ENCODE results near the gene SLC7A9.

SLC7A9 gene

GRCh38 chr19:32866061-32866460, 3.5 kb downstream of the SLC7A9 start:
- no peaks in the 10 kb centered on the region for H3K9me3 ChIP-seq (ENCODE audit: control insufficient read depth in 5 of 5, low read length in 5 of 5)
- no peaks in the 10 kb centered on the region for H3K36me3 ChIP-seq (ENCODE audit: control insufficient read depth in 5 of 5, insufficient read depth in 5 of 5, low read length in 5 of 5)
- no peak overlapping the region for H3K4me3 ChIP-seq (ENCODE audit: low read depth in 1 of 5, low read length in 5 of 5)
- H3K27me3 ChIP-seq (ENCODE audit: control insufficient read depth in 5 of 5, insufficient read depth in 4 of 5, low read length in 5 of 5), result peaks cover 0 to 16% (median 0%) of the 10 kb centered on the region in 5 donors
- no peak overlapping the region for H3K9ac ChIP-seq (ENCODE audit: low read length in 5 of 5)
- H3K4me1 ChIP-seq (ENCODE audit: control insufficient read depth in 5 of 5, insufficient read depth in 5 of 5, low read length in 5 of 5), result no peaks in the 10 kb centered on the region
- no peak overlapping the region for H3K27ac ChIP-seq (ENCODE audit: low read depth, low read length)

- no peaks in the 10 kb centered on the region for H3K36me3 ChIP-seq (ENCODE audit: control insufficient read depth in 5 of 5, insufficient read depth in 5 of 5, low read length in 5 of 5)
Measured at GRCh38 chr19:32865326-32865725, 4.2 kb downstream of the SLC7A9 start.

GRCh38 chr19:32864318-32865007, 5.1 kb downstream of the SLC7A9 start:
- H3K36me3 ChIP-seq (ENCODE audit: control insufficient read depth in 5 of 5, insufficient read depth in 5 of 5, low read length in 5 of 5), result no peaks in the 10 kb centered on the region
- H3K4me1 ChIP-seq (ENCODE audit: control insufficient read depth in 5 of 5, insufficient read depth in 5 of 5, low read length in 5 of 5), result no peaks in the 10 kb centered on the region
- no peak overlapping the region for H3K27ac ChIP-seq (ENCODE audit: low read depth, low read length)
- no peaks in the 10 kb centered on the region for H3K9me3 ChIP-seq (ENCODE audit: control insufficient read depth in 5 of 5, low read length in 5 of 5)
- H3K9ac ChIP-seq (ENCODE audit: low read length in 5 of 5), result no peak overlapping the region
- H3K4me3 ChIP-seq (ENCODE audit: low read depth in 1 of 5, low read length in 5 of 5), result no peak overlapping the region
- H3K27me3 ChIP-seq (ENCODE audit: control insufficient read depth in 5 of 5, insufficient read depth in 4 of 5, low read length in 5 of 5), result peaks cover 0 to 11% (median 0%) of the 10 kb centered on the region in 5 donors

More at GRCh38 chr19:32865326-32865725, 4.2 kb downstream of the SLC7A9 start:
- Histone ChIP-seq H3K27ac (ENCODE audit: low read depth, low read length) (no peak overlapping the region), H3K9ac (ENCODE audit: low read length in 5 of 5) (no peak overlapping the region), H3K4me3 (ENCODE audit: low read depth in 1 of 5, low read length in 5 of 5) (no peak overlapping the region), H3K4me1 (ENCODE audit: control insufficient read depth in 5 of 5, insufficient read depth in 5 of 5, low read length in 5 of 5) (no peaks in the 10 kb centered on the region), H3K9me3 (ENCODE audit: control insufficient read depth in 5 of 5, low read length in 5 of 5) (no peaks in the 10 kb centered on the region), H3K27me3 (ENCODE audit: control insufficient read depth in 5 of 5, insufficient read depth in 4 of 5, low read length in 5 of 5) (peaks cover 0 to 13% (median 0%) of the 10 kb centered on the region in 5 donors)

DNA sequence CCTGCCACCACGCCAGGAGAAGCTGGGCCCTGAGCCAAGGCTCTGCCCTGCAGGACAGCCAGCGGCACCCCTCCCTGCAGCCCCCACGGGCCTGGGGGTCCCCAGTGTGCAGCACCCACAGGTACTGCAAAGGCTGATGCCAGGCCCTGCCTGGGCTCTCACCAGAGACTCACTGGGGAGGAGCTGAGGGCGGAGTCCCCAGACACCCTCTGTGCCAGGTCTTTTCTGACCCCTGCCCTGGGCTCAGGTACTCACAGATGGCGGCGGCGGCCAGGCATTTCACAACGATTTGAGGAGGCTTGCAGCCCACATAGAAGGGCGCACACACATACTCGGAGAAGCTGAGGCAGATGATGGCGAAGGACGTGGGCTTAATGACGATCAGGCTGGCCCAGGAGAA, 5.7 kb downstream of the SLC7A9 start:
- Histone ChIP-seq H3K4me3 (ENCODE audit: low read depth in 1 of 5, low read length in 5 of 5) (no peak overlapping the region), H3K4me1 (ENCODE audit: control insufficient read depth in 5 of 5, insufficient read depth in 5 of 5, low read length in 5 of 5) (no peaks in the 10 kb centered on the region), H3K27me3 (ENCODE audit: control insufficient read depth in 5 of 5, insufficient read depth in 4 of 5, low read length in 5 of 5) (peaks cover 0 to 11% (median 0%) of the 10 kb centered on the region in 5 donors), H3K9me3 (ENCODE audit: control insufficient read depth in 5 of 5, low read length in 5 of 5) (no peaks in the 10 kb centered on the region), H3K27ac (ENCODE audit: low read depth, low read length) (no peak overlapping the region), H3K36me3 (ENCODE audit: control insufficient read depth in 5 of 5, insufficient read depth in 5 of 5, low read length in 5 of 5) (no peaks in the 10 kb centered on the region), H3K9ac (ENCODE audit: low read length in 5 of 5) (no peak overlapping the region)

GRCh38 chr19:32863301-32863700, 6.3 kb downstream of the SLC7A9 start:
- no peaks in the 10 kb centered on the region for H3K36me3 ChIP-seq (ENCODE audit: control insufficient read depth in 5 of 5, insufficient read depth in 5 of 5, low read length in 5 of 5)
- H3K9me3 ChIP-seq (ENCODE audit: control insufficient read depth in 5 of 5, low read length in 5 of 5), result no peaks in the 10 kb centered on the region
- peaks cover 0 to 8% (median 0%) of the 10 kb centered on the region in 5 donors for H3K27me3 ChIP-seq (ENCODE audit: control insufficient read depth in 5 of 5, insufficient read depth in 4 of 5, low read length in 5 of 5)
- H3K4me3 ChIP-seq (ENCODE audit: low read depth in 1 of 5, low read length in 5 of 5), result no peak overlapping the region
- H3K27ac ChIP-seq (ENCODE audit: low read depth, low read length), result no peak overlapping the region
- no peaks in the 10 kb centered on the region for H3K4me1 ChIP-seq (ENCODE audit: control insufficient read depth in 5 of 5, insufficient read depth in 5 of 5, low read length in 5 of 5)
- H3K9ac ChIP-seq (ENCODE audit: low read length in 5 of 5), result no peak overlapping the region

- no peaks in the 10 kb centered on the region for H3K9me3 ChIP-seq (ENCODE audit: control insufficient read depth in 5 of 5, low read length in 5 of 5)
- peaks cover 0 to 2% (median 0%) of the 10 kb centered on the region in 5 donors for H3K4me1 ChIP-seq (ENCODE audit: control insufficient read depth in 5 of 5, insufficient read depth in 5 of 5, low read length in 5 of 5)
- H3K27me3 ChIP-seq (ENCODE audit: control insufficient read depth in 5 of 5, insufficient read depth in 4 of 5, low read length in 5 of 5), result peaks cover 0 to 6% (median 2%) of the 10 kb centered on the region in 5 donors
- no peak overlapping the region for H3K4me3 ChIP-seq (ENCODE audit: low read depth in 1 of 5, low read length in 5 of 5)
- no peaks in the 10 kb centered on the region for H3K36me3 ChIP-seq (ENCODE audit: control insufficient read depth in 5 of 5, insufficient read depth in 5 of 5, low read length in 5 of 5)
- H3K9ac ChIP-seq (ENCODE audit: low read length in 5 of 5), result no peak overlapping the region
- no peak overlapping the region for H3K27ac ChIP-seq (ENCODE audit: low read depth, low read length)
Measured at GRCh38 chr19:32862741-32863140, 6.8 kb downstream of the SLC7A9 start.

- Histone ChIP-seq H3K4me3 (ENCODE audit: low read depth in 1 of 5, low read length in 5 of 5) (no peak overlapping the region), H3K9ac (ENCODE audit: low read length in 5 of 5) (no peak overlapping the region), H3K27ac (ENCODE audit: low read depth, low read length) (no peak overlapping the region), H3K9me3 (ENCODE audit: control insufficient read depth in 5 of 5, low read length in 5 of 5) (no peaks in the 10 kb centered on the region), H3K27me3 (ENCODE audit: control insufficient read depth in 5 of 5, insufficient read depth in 4 of 5, low read length in 5 of 5) (peaks cover 0 to 6% (median 2%) of the 10 kb centered on the region in 5 donors), H3K4me1 (ENCODE audit: control insufficient read depth in 5 of 5, insufficient read depth in 5 of 5, low read length in 5 of 5) (peaks cover 0 to 2% (median 0%) of the 10 kb centered on the region in 5 donors), H3K36me3 (ENCODE audit: control insufficient read depth in 5 of 5, insufficient read depth in 5 of 5, low read length in 5 of 5) (no peaks in the 10 kb centered on the region)
Measured at GRCh38 chr19:32862173-32862572, 7.4 kb downstream of the SLC7A9 start.

DNA sequence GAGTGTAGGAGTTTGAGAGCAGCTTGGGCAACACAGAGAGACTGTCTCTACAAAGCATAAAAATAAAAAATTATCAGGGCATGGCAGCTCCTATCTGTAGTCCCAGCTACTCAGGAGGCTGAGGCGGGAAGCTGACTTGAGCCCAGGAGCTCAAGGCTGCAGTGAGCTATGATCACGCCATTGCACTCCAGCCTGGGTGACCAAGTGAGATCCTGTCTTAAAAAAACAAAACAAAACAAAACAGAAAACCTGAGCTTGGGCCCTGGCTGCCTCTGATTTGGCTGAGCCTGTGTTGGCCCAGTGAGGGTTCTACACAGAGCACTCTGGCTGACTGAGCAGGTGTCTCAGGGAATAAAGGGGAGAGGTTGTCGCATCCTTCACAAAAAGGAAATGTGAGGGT, 8.0 kb downstream of the SLC7A9 start:
- Histone ChIP-seq H3K36me3 (ENCODE audit: control insufficient read depth in 5 of 5, insufficient read depth in 5 of 5, low read length in 5 of 5) (no peaks in the 10 kb centered on the region), H3K9ac (ENCODE audit: low read length in 5 of 5) (no peak overlapping the region), H3K9me3 (ENCODE audit: control insufficient read depth in 5 of 5, low read length in 5 of 5) (no peaks in the 10 kb centered on the region), H3K27me3 (ENCODE audit: control insufficient read depth in 5 of 5, insufficient read depth in 4 of 5, low read length in 5 of 5) (peaks cover 0 to 4% (median 2%) of the 10 kb centered on the region in 5 donors), H3K4me3 (ENCODE audit: low read depth in 1 of 5, low read length in 5 of 5) (no peak overlapping the region), H3K4me1 (ENCODE audit: control insufficient read depth in 5 of 5, insufficient read depth in 5 of 5, low read length in 5 of 5) (peaks cover 0 to 2% (median 0%) of the 10 kb centered on the region in 5 donors), H3K27ac (ENCODE audit: low read depth, low read length) (no peak overlapping the region)

DNA sequence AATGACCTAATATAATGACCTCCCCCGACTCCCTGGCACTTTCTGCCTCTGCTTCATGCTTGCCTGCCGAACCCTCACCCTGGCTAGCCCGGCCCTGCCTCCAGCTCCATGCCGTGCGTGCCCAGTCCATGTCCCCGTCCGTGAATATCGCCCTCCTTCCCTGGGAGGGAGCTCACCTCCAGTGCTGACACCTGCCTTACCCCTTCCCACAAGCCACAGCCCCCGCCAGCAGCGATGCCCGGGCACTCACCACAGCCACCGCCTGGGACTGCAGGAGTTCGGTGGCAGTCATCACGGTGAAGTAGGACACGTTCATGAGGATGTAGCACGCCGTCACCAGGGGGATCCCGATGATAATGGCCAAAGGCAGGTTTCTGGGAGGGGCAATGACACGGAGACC, 10.0 kb downstream of the SLC7A9 start:
- no peaks in the 10 kb centered on the region for H3K9me3 ChIP-seq (ENCODE audit: control insufficient read depth in 5 of 5, low read length in 5 of 5)

DNA sequence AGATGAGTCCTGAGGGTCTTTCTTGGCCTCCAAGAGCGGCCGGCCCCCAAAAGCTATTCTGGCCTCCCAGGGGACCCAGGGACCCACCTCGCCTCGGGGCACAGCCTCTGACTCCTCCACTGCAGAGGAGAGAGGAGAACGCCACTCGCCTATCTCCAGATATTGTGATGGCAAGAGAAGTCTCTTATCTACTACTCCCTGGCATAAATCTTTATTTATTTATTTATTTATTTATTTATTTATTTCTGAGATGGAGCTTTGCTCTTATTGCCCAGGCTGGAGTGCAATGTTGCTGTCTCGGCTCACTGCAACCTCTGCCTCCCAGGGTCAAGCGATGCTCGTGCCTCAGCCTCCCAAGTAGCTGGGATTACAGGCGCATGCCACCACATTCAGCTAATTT, 11.0 kb downstream of the SLC7A9 start:
- Histone ChIP-seq H3K4me3 (ENCODE audit: low read depth in 1 of 5, low read length in 5 of 5) (no peak overlapping the region), H3K27ac (ENCODE audit: low read depth, low read length) (no peak overlapping the region), H3K9me3 (ENCODE audit: control insufficient read depth in 5 of 5, low read length in 5 of 5) (no peaks in the 10 kb centered on the region), H3K4me1 (ENCODE audit: control insufficient read depth in 5 of 5, insufficient read depth in 5 of 5, low read length in 5 of 5) (peaks cover 0 to 2% (median 0%) of the 10 kb centered on the region in 5 donors), H3K27me3 (ENCODE audit: control insufficient read depth in 5 of 5, insufficient read depth in 4 of 5, low read length in 5 of 5) (peaks cover 0 to 2% (median 0%) of the 10 kb centered on the region in 5 donors), H3K36me3 (ENCODE audit: control insufficient read depth in 5 of 5, insufficient read depth in 5 of 5, low read length in 5 of 5) (no peaks in the 10 kb centered on the region), H3K9ac (ENCODE audit: low read length in 5 of 5) (no peak overlapping the region)

More for the DNA sequence above, 10.0 kb downstream of the SLC7A9 start:
- no peak overlapping the region for H3K4me3 ChIP-seq (ENCODE audit: low read depth in 1 of 5, low read length in 5 of 5)
- no peak overlapping the region for H3K27ac ChIP-seq (ENCODE audit: low read depth, low read length)
- peaks cover 0 to 2% (median 0%) of the 10 kb centered on the region in 5 donors for H3K4me1 ChIP-seq (ENCODE audit: control insufficient read depth in 5 of 5, insufficient read depth in 5 of 5, low read length in 5 of 5)
- no peaks in the 10 kb centered on the region for H3K36me3 ChIP-seq (ENCODE audit: control insufficient read depth in 5 of 5, insufficient read depth in 5 of 5, low read length in 5 of 5)
- peaks cover 0 to 4% (median 0%) of the 10 kb centered on the region in 5 donors for H3K27me3 ChIP-seq (ENCODE audit: control insufficient read depth in 5 of 5, insufficient read depth in 4 of 5, low read length in 5 of 5)
- no peak overlapping the region for H3K9ac ChIP-seq (ENCODE audit: low read length in 5 of 5)

Data from subcutaneous abdominal adipose tissue (tissue), 5 donors.